Gastroesophageal sphincter (tissue), 4 donors: ENCODE measurements around the gene CBFA2T2. TPM values are rescaled to one million over a fixed set of nuclear protein-coding genes. Genes with fewer than 3 reads are reported as not detected.

Source experiments
- ATAC-seq: fragments of 150-250 bp; one replicate; pipeline ENCODE4 v1.9.1; 2016; ENCODE audit warnings: mild to moderate bottlenecking, moderate library complexity
- H3K27ac ChIP-seq, 4 donors: fragments of 200-600 bp; sonication (generic) in 3 of 4; 1 replicate in 3 of 4; 2 replicates in 1 of 4; pipeline ENCODE4 v1.5.1; 2016 to 2019
- H3K27me3 ChIP-seq: fragments of 200-600 bp; sonication (generic); one replicate; pipeline ENCODE4 v1.5.1; 2019
- H3K36me3 ChIP-seq, 2 donors: fragments of 200-600 bp; sonication (generic); one replicate each; pipeline ENCODE4 v1.5.1; 2019; ENCODE audit warnings: control low read depth in 1 of 2
- H3K4me1 ChIP-seq, 3 donors: fragments of 200-600 bp; sonication (generic); 1 replicate in 2 of 3; 2 replicates in 1 of 3; pipeline ENCODE4 v1.5.1; 2016 to 2019; ENCODE audit warnings: control low read depth in 2 of 3
- H3K4me3 ChIP-seq, 2 donors: fragments of 200-600 bp; sonication (generic); one replicate each; pipeline ENCODE4 v1.5.1; 2019; ENCODE audit warnings: mild to moderate bottlenecking in 1 of 2, moderate library complexity in 1 of 2
- H3K9me3 ChIP-seq, 3 donors: fragments of 200-600 bp; sonication (generic); one replicate each; pipeline ENCODE4 v1.5.1; 2017 to 2019; ENCODE audit warnings: control low read depth in 2 of 3
- EP300 ChIP-seq: sonication (generic); formaldehyde crosslinking; IDR thresholded peaks from one replicate; pipeline ENCODE4 v1.6.1; 2017; ENCODE audit warnings: antibody characterized with exemption, mild to moderate bottlenecking
- POLR2A ChIP-seq, 2 donors: fragments of 450-650 bp; IDR thresholded peaks; one replicate each; pipeline ENCODE4 v1.6.1; 2017; ENCODE audit warnings: antibody characterized with exemption in 2 of 2, mild to moderate bottlenecking in 2 of 2, moderate library complexity in 1 of 2
- POLR2AphosphoS5 ChIP-seq: sonication (generic); formaldehyde crosslinking; IDR thresholded peaks from one replicate; pipeline ENCODE4 v1.6.1; 2017; ENCODE audit warnings: antibody characterized with exemption
- whole genome bisulfite sequencing, 2 donors: methylation state at CpG; one replicate each; pipeline ENCODE4 v1.1.5; 2018; ENCODE audit warnings: low coverage in 1 of 2; 5-methylcytosine and 5-hydroxymethylcytosine counted together
- total RNA-seq, 4 donors: library from RNA; depleted of rRNA; stranded (reverse); fragments of >200 nt; gene quantifications; one replicate each; pipeline ENCODE4 v1.1.0, GENCODE V29; 2016
- TF ChIP-seq, protein P1 (sequence below), 4 experiments: fragments of 200-600 bp in 2 of 4; fragments of 450-650 bp in 2 of 4; sonication (generic) in 1 of 4; IDR thresholded peaks; one replicate each; pipeline ENCODE4 v1.5.1; 2017 to 2019; ENCODE audit warnings: antibody characterized with exemption in 4 of 4, mild to moderate bottlenecking in 2 of 4, moderate library complexity in 2 of 4

The CBFA2T2 gene
- total RNA-seq, 4 donors from 2014 or later, result 11.1 to 17.4 (median 14.2) TPM

DNA sequence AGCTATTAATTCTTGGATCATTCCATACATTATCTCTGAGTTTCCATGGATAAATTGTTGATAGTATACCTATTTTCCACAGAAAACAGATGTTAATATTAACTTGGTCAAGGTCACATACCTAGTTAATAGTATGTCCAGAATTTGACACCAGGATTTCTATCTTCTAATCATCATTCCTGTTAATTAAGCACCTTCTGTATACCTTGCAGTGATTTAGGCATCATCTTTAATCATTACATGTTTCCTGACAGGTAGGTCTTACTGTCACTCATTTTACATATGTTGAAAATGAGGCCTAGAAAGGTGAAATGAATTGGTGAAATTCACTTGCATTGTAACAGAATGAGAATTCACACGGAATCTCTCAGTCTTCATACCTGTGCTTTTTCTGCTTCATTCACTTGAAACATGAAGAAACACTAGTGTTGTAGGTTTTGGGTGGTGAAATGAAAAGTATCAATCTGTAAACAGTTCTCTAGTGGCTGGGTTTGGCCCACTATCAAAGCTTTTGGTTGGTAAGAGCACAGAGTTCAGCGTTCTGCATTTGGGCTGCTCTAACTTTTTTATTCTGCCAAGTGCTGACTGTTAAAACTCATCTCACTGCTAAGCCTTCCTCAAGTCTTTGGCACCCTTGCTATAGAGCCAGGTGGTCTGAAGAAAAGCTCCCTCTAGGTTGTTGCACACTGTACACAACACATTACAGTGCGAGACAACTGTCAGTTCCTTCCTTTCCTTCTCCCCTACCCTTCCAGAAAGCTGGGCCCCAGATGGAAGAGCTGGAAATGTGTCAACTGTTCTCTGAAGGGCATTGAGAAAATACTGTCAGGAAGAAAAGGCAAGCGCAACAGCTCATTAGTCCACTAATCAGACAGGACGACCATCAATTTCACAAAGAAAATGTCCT lies 114.4 kb downstream of the CBFA2T2 start:
- no peaks in the 10 kb centered on the region for H3K27me3 ChIP-seq
- ATAC-seq, result no peak
- no peaks in the 10 kb centered on the region for H3K9me3 ChIP-seq
- no peak overlapping the region for H3K4me3 ChIP-seq
- H3K36me3 ChIP-seq, result peaks cover 0 to 37% of the 10 kb centered on the region in 2 donors
- WGBS, 2 donors, result 63 to 64% methylated on average over 3 to 4 of the region's 5 CpGs
- peaks cover 0 to 17% (median 0%) of the 10 kb centered on the region in 3 donors for H3K4me1 ChIP-seq
- no peak overlapping the region for H3K27ac ChIP-seq
- TF ChIP-seq, protein P1, sequence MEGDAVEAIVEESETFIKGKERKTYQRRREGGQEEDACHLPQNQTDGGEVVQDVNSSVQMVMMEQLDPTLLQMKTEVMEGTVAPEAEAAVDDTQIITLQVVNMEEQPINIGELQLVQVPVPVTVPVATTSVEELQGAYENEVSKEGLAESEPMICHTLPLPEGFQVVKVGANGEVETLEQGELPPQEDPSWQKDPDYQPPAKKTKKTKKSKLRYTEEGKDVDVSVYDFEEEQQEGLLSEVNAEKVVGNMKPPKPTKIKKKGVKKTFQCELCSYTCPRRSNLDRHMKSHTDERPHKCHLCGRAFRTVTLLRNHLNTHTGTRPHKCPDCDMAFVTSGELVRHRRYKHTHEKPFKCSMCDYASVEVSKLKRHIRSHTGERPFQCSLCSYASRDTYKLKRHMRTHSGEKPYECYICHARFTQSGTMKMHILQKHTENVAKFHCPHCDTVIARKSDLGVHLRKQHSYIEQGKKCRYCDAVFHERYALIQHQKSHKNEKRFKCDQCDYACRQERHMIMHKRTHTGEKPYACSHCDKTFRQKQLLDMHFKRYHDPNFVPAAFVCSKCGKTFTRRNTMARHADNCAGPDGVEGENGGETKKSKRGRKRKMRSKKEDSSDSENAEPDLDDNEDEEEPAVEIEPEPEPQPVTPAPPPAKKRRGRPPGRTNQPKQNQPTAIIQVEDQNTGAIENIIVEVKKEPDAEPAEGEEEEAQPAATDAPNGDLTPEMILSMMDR (IDR thresholded peaks at IDR 0.05), result no peak
- TF ChIP-seq POLR2AphosphoS5 (no peak), EP300 (no peak), POLR2A (IDR thresholded peaks at IDR 0.05) (no peak)

DNA sequence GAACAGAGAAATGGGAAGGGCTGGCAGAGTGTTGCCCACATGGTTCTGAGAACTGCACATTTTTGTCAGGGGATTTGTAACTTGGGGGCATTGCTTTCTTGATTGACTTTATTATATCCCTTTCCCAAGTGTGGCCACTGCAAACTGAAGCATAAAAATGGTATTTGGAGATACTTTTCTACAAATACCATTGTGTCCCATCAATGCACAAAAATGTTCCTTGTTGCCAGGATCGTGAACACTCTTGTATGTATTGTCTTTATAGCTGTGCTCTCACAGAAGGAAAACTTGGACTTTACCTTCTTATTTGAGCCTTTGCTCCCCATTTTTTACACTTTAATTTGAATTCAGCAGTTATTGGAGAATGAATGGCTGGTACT lies 115.1 kb downstream of the CBFA2T2 start:
- no peaks in the 10 kb centered on the region for H3K27me3 ChIP-seq
- no peak for ATAC-seq
- peaks cover 0 to 17% (median 0%) of the 10 kb centered on the region in 3 donors for H3K4me1 ChIP-seq
- no peaks in the 10 kb centered on the region for H3K9me3 ChIP-seq
- TF ChIP-seq POLR2AphosphoS5 (no peak), POLR2A (IDR thresholded peaks at IDR 0.05) (no peak), EP300 (no peak)
- TF ChIP-seq, protein P1 (IDR thresholded peaks at IDR 0.05), result no peak
- H3K27ac ChIP-seq, result no peak overlapping the region
- H3K36me3 ChIP-seq, result peaks cover 0 to 44% of the 10 kb centered on the region in 2 donors
- 60 to 83% methylated on average over 1 of the region's 1 CpG for WGBS, 2 donors
- no peak overlapping the region for H3K4me3 ChIP-seq

DNA sequence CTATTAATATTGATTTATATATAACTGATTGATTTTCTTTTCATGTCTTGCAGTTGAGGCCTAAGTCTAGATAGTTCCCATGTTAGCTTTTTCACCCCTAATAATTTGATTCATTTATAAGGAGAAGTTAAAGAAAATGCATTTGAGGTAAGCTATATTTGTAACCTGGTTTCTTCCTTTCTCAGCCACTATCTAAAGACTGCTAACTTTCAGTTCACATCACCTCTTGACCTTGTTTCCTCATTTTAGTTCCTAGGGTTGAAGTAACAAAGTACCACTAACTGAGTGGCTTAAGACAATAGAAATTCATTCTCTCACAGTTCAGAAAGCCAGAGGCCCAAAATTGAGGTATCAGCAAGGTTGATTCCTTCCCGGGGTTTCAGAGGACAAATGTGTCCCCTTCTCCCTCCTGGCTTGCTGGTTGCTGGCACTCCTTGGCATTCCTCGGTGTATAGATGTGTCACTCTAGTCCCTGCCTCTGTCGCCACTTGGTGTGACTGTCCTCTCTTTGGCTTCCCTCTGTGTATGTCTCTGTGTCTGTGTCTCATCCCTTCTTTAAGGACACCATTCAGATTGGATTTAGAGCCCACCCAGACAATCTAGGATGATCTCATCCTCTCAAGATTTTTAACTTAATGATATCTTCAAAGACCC lies 116.3 kb downstream of the CBFA2T2 start:
- 93 to 100% methylated on average over 2 to 3 of the region's 3 CpGs for WGBS, 2 donors
- Histone ChIP-seq H3K4me1 (peaks cover 0 to 17% (median 0%) of the 10 kb centered on the region in 3 donors), H3K27ac (no peak overlapping the region), H3K36me3 (peaks cover 0 to 46% of the 10 kb centered on the region in 2 donors), H3K9me3 (no peaks in the 10 kb centered on the region), H3K27me3 (no peaks in the 10 kb centered on the region), H3K4me3 (no peak overlapping the region)
- no peak for ATAC-seq
- TF ChIP-seq EP300 (no peak), POLR2AphosphoS5 (no peak)

DNA sequence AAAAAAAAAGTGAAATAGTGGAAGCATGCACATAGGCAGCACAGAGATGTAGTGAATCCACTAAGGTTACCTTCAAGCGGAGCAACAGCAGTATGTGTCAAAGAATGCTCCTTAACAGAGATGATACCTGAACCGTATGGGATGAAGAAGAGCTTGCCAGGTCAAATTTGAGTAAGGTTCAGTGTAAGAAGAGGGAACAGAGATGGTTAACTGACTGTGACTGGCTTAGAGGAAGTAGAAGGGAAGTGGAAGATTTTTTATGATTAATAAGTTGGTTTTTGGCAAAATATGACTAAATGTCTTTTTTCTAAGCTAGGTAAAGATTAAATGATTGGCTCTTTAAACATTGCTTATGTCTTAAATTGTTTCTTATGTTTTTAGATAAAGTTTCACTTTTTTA lies 119.6 kb downstream of the CBFA2T2 start:
- no peak overlapping the region for H3K4me3 ChIP-seq
- no peaks in the 10 kb centered on the region for H3K9me3 ChIP-seq
- WGBS, 2 donors, result 100% methylated on average over 2 of the region's 2 CpGs
- peaks cover 0 to 10% (median 0%) of the 10 kb centered on the region in 3 donors for H3K4me1 ChIP-seq
- ATAC-seq, result no peak
- TF ChIP-seq EP300 (no peak), POLR2AphosphoS5 (no peak), POLR2A (IDR thresholded peaks at IDR 0.05) (no peak)
- TF ChIP-seq, protein P1 (IDR thresholded peaks at IDR 0.05), result no peak
- H3K36me3 ChIP-seq, result peaks cover 0 to 75% of the 10 kb centered on the region in 2 donors
- H3K27me3 ChIP-seq, result no peaks in the 10 kb centered on the region
- H3K27ac ChIP-seq, result no peak overlapping the region

DNA sequence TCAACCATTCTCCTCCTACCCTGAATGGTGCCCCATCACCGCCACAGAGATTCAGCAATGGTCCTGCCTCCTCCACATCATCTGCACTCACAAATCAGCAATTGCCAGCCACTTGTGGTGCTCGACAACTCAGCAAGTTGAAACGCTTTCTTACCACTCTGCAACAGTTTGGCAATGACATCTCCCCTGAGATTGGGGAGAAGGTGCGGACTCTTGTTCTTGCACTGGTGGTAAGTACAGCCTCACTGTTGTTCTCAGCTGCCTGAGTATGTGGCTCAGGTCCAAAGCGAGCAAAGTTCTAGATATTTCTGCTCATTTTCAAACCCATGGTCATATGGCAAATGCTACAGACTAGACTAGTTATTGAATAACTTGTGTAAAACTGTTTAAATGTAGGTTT lies 121.2 kb downstream of the CBFA2T2 start:
- TF ChIP-seq, protein P1 (IDR thresholded peaks at IDR 0.05), result no peak
- TF ChIP-seq EP300, result no peak
- no peak for TF ChIP-seq POLR2AphosphoS5
- no peak for TF ChIP-seq POLR2A (IDR thresholded peaks at IDR 0.05)
- H3K36me3 ChIP-seq, result peaks cover 0 to 91% of the 10 kb centered on the region in 2 donors
- no peaks in the 10 kb centered on the region for H3K4me1 ChIP-seq
- WGBS, 2 donors, result 89 to 94% methylated on average over 5 of the region's 5 CpGs
- no peaks in the 10 kb centered on the region for H3K9me3 ChIP-seq
- no peak overlapping the region for H3K27ac ChIP-seq
- no peak for ATAC-seq
- H3K4me3 ChIP-seq, result no peak overlapping the region
- H3K27me3 ChIP-seq, result no peaks in the 10 kb centered on the region
